ENCODE measurements around the gene IRAK2. TPM values are rescaled to one million over a fixed set of nuclear protein-coding genes. Genes with fewer than 3 reads are reported as not detected.
A peak's percentile ranks its signal among the peaks of the same experiment; 100 is the strongest.

The IRAK2 gene
- total RNA-seq, 2 experiments from 2014 or later: 1.4 TPM

- H3K27ac ChIP-seq (ENCODE audit: low read depth, low read length, poor library complexity, severe bottlenecking): peak overlapping the region; percentile 73
- no TSS peak for BruUV-seq (replicated peaks)
- no peaks in the 10 kb centered on the region for H3K9me2 ChIP-seq (ENCODE audit: insufficient read depth, low read length)
- peak overlapping the region; percentile 54 for H3K4me2 ChIP-seq (ENCODE audit: low read length)
- H3K9me3 ChIP-seq (ENCODE audit: low read length): no peaks in the 10 kb centered on the region
- no peak for DNase-seq (ENCODE audit: low spot score)
- no peaks in the 10 kb centered on the region for H3K79me2 ChIP-seq (ENCODE audit: insufficient read depth, low read depth, low read length)
- ChIA-PET CTCF (ENCODE audit: unreplicated experiment) (no interaction called here), POLR2A (interaction anchor here (0.7 to 2.0 kb wide), 2 partner anchors 11 to 254 kb away, joined by 3 to 7 read pairs; no protein-coding TSS in a partner anchor)
- H3K4me3 ChIP-seq (ENCODE audit: low read depth, low read length, poor library complexity, severe bottlenecking): no peak overlapping the region
- peaks cover 45% of the 10 kb centered on the region for H3K4me1 ChIP-seq (ENCODE audit: insufficient read depth, low read length, poor library complexity, severe bottlenecking)
- peak overlapping the region; percentile 18; the same call in 1 of the 2 replicates for H2AFZ ChIP-seq (ENCODE audit: low read length)
- no peaks in the 10 kb centered on the region for H3K36me3 ChIP-seq (ENCODE audit: insufficient read depth, low read length)
- TF ChIP-seq CTCF (conservative IDR thresholded peaks at IDR 0.05; ENCODE audit: low read length) (no peak), EZH2phosphoT487 (IDR thresholded peaks at IDR 0.05; ENCODE audit: borderline replicate concordance, low read depth, low read length) (no peak)
- intact Hi-C loops (cut with micrococcal nuclease; ENCODE audit: unreplicated experiment): no loop called here
- H4K20me1 ChIP-seq (ENCODE audit: insufficient read depth, low read length): no peaks in the 10 kb centered on the region
These were observed 16.1 kb downstream of the IRAK2 start for GRCh38 chr3:10180738-10181295.

GRCh38 chr3:10182950-10183349 is 18.2 kb downstream of the IRAK2 start:
- Histone ChIP-seq H3K4me3 (ENCODE audit: low read depth, low read length, poor library complexity, severe bottlenecking) (no peak overlapping the region), H2AFZ (ENCODE audit: low read length) (no peak overlapping the region), H3K4me1 (ENCODE audit: insufficient read depth, low read length, poor library complexity, severe bottlenecking) (peaks cover 67% of the 10 kb centered on the region), H3K27ac (ENCODE audit: low read depth, low read length, poor library complexity, severe bottlenecking) (no peak overlapping the region), H3K4me2 (ENCODE audit: low read length) (no peak overlapping the region), H3K9me3 (ENCODE audit: low read length) (no peaks in the 10 kb centered on the region), H3K79me2 (ENCODE audit: insufficient read depth, low read depth, low read length) (no peaks in the 10 kb centered on the region), H3K36me3 (ENCODE audit: insufficient read depth, low read length) (no peaks in the 10 kb centered on the region), H3K9me2 (ENCODE audit: insufficient read depth, low read length) (no peaks in the 10 kb centered on the region), H4K20me1 (ENCODE audit: insufficient read depth, low read length) (no peaks in the 10 kb centered on the region)
- BruUV-seq (replicated peaks): no TSS peak
- TF ChIP-seq EZH2phosphoT487 (IDR thresholded peaks at IDR 0.05; ENCODE audit: borderline replicate concordance, low read depth, low read length) (no peak), CTCF (conservative IDR thresholded peaks at IDR 0.05; ENCODE audit: low read length) (no peak)
- ChIA-PET CTCF (ENCODE audit: unreplicated experiment) (no interaction called here), POLR2A (no interaction called here)
- intact Hi-C loops (cut with micrococcal nuclease; ENCODE audit: unreplicated experiment): no loop called here
- no peak for DNase-seq (ENCODE audit: low spot score)

GRCh38 chr3:10184250-10184649 is 19.5 kb downstream of the IRAK2 start:
- H3K4me3 ChIP-seq (ENCODE audit: low read depth, low read length, poor library complexity, severe bottlenecking): no peak overlapping the region
- H3K9me3 ChIP-seq (ENCODE audit: low read length): no peaks in the 10 kb centered on the region
- no peak for DNase-seq (ENCODE audit: low spot score)
- H3K79me2 ChIP-seq (ENCODE audit: insufficient read depth, low read depth, low read length): no peaks in the 10 kb centered on the region
- H2AFZ ChIP-seq (ENCODE audit: low read length): peak overlapping the region; percentile 49; the same call in 1 of the 2 replicates
- intact Hi-C loops (cut with micrococcal nuclease; ENCODE audit: unreplicated experiment): no loop called here
- no peaks in the 10 kb centered on the region for H3K9me2 ChIP-seq (ENCODE audit: insufficient read depth, low read length)
- no peak for TF ChIP-seq EZH2phosphoT487 (IDR thresholded peaks at IDR 0.05; ENCODE audit: borderline replicate concordance, low read depth, low read length)
- TF ChIP-seq CTCF (conservative IDR thresholded peaks at IDR 0.05; ENCODE audit: low read length): no peak
- no peak overlapping the region for H3K27ac ChIP-seq (ENCODE audit: low read depth, low read length, poor library complexity, severe bottlenecking)
- CTCF ChIA-PET (ENCODE audit: unreplicated experiment): interaction anchor here (0.9 kb wide), 1 partner anchor 34 kb away, joined by 3 read pairs; no protein-coding TSS in a partner anchor
- peaks cover 64% of the 10 kb centered on the region for H3K4me1 ChIP-seq (ENCODE audit: insufficient read depth, low read length, poor library complexity, severe bottlenecking)
- peak overlapping the region; percentile 6; the same call in 1 of the 2 replicates for H3K4me2 ChIP-seq (ENCODE audit: low read length)
- no peaks in the 10 kb centered on the region for H4K20me1 ChIP-seq (ENCODE audit: insufficient read depth, low read length)
- H3K36me3 ChIP-seq (ENCODE audit: insufficient read depth, low read length): no peaks in the 10 kb centered on the region
- POLR2A ChIA-PET: interaction anchor here (0.6 to 1.8 kb wide), 4 partner anchors 8 to 112 kb away, joined by 3 to 5 read pairs (median 3); no protein-coding TSS in a partner anchor
- no TSS peak for BruUV-seq (replicated peaks)

Measured in OCI-LY7 (cell line).